Fibroblast of villous mesenchyme (primary cell): ENCODE measurements around the gene GRAMD1C. TPM values are rescaled to one million over a fixed set of nuclear protein-coding genes. Genes with fewer than 3 reads are reported as not detected.

ENCODE experiments used
- DNase-seq: peaks from one replicate; pipeline ENCODE4 v3.0.0-alpha.2; 2010; ENCODE audit warnings: low read depth
- H3K4me3 ChIP-seq: 2 replicates; pipeline ENCODE4 v1.5.1; 2011; ENCODE audit warnings: low read depth, mild to moderate bottlenecking, low read length
- CTCF ChIP-seq: IDR thresholded peaks from 2 replicates; pipeline ENCODE4 v1.5.1; 2012; ENCODE audit warnings: low read depth, mild to moderate bottlenecking, low read length; ENCODE audit not compliant: insufficient read depth
- total RNA-seq: library from RNA; depleted of rRNA; stranded (reverse); fragments of >200 nt; gene quantifications from 2 replicates; pipeline ENCODE4 v1.2.3, GENCODE V29; 2012

Gene GRAMD1C
- 2.2 and 2.3 TPM in 2 replicates for total RNA-seq

- TF ChIP-seq CTCF = peak; percentile 86
- peak within 1 kb of the TSS; percentile 75 for H3K4me3 ChIP-seq
- DNase-seq = peak; percentile 90
Observed at GRCh38 chr3:113838631-113839209, at the start of gene GRAMD1C. Gene GRAMD1C, plus strand, starts transcription at chr3:113838788. Its CDS starts 122 bp downstream, at chr3:113838910.

- DNase-seq = no peak
- TF ChIP-seq CTCF = no peak
- no peak overlapping the region for H3K4me3 ChIP-seq
Observed at GRCh38 chr3:113791381-113791780, 47.2 kb upstream of the GRAMD1C start.

GRCh38 chr3:113794526-113794925, 44.1 kb upstream of the GRAMD1C start:
- DNase-seq = no peak
- TF ChIP-seq CTCF = no peak
- H3K4me3 ChIP-seq = no peak overlapping the region

- no peak overlapping the region for H3K4me3 ChIP-seq
- no peak for DNase-seq
- no peak for TF ChIP-seq CTCF
Observed at GRCh38 chr3:113795693-113796092, 42.9 kb upstream of the GRAMD1C start.

GRCh38 chr3:113802795-113803455, 35.7 kb upstream of the GRAMD1C start:
- H3K4me3 ChIP-seq = no peak overlapping the region
- TF ChIP-seq CTCF = no peak
- DNase-seq = no peak

- no peak overlapping the region for H3K4me3 ChIP-seq
- DNase-seq = no peak
- TF ChIP-seq CTCF = no peak
Observed at GRCh38 chr3:113804661-113805060, 33.9 kb upstream of the GRAMD1C start.
